H1 (cell line): Measurements from ENCODE around the gene C1orf21. TPM values are rescaled to one million over a fixed set of nuclear protein-coding genes. Genes with fewer than 3 reads are reported as not detected.

ENCODE experiments used
- CTCF ChIA-PET: fragments of 300-600 bp; sonication (Branson Sonifier 250); formaldehyde crosslinking; loops from one replicate; lab custom pipeline; 2021; ENCODE audit not compliant: partially characterized antibody; lab: Charles Lee
- POLR2A ChIA-PET: fragments of 300-600 bp; sonication (Branson Sonifier 250); formaldehyde crosslinking; loops from one replicate; lab custom pipeline; 2021; ENCODE audit warnings: inconsistent platforms; ENCODE audit not compliant: partially characterized antibody; lab: Charles Lee
- DNase-seq, 2 experiments: peaks; one replicate each; pipeline versions ENCODE4 v3.0.0 to v3.0.0-alpha.2; 2010 to 2022; ENCODE audit warnings: low spot score in 2 of 2, low read depth in 1 of 2, mixed read lengths in 1 of 2
- FAIRE-seq: peaks from 2 replicates; lab custom pipeline; 2011; peaks lifted over from hg19 to GRCh38; lab: Jason Lieb, UNC
- H2AFZ ChIP-seq: 2 replicates; pipeline ENCODE4 v1.8.1; 2012; ENCODE audit warnings: low read length, inconsistent platforms
- H2AK5ac ChIP-seq: 2 replicates; pipeline ENCODE4 v1.6.1; 2013; ENCODE audit warnings: low read depth, low read length
- H2BK120ac ChIP-seq: replicated peaks from 2 replicates; pipeline ENCODE3; 2013; ENCODE audit warnings: low read depth, low read length, inconsistent platforms
- H2BK12ac ChIP-seq: 2 replicates; pipeline ENCODE4 v1.6.1; 2013; ENCODE audit warnings: low read depth, low read length
- H2BK15ac ChIP-seq: 2 replicates; pipeline ENCODE4 v1.6.1; 2013; ENCODE audit warnings: low read length
- H2BK20ac ChIP-seq: 2 replicates; pipeline ENCODE4 v1.6.1; 2013; ENCODE audit warnings: low read length
- H2BK5ac ChIP-seq: 2 replicates; pipeline ENCODE4 v1.6.1; 2013; ENCODE audit warnings: low read depth, low read length
- H3K14ac ChIP-seq: 2 replicates; pipeline ENCODE4 v1.6.1; 2013; ENCODE audit warnings: inconsistent platforms; ENCODE audit not compliant: insufficient read length
- H3K18ac ChIP-seq: 2 replicates; pipeline ENCODE4 v1.6.1; 2013; ENCODE audit warnings: low read length; ENCODE audit errors: extremely low read depth
- H3K23ac ChIP-seq: 2 replicates; pipeline ENCODE4 v1.6.1; 2013; ENCODE audit warnings: inconsistent platforms; ENCODE audit not compliant: insufficient read length
- H3K23me2 ChIP-seq: 2 replicates; pipeline ENCODE4 v1.6.1; 2013; ENCODE audit warnings: low read depth, low read length
- H3K27ac ChIP-seq: 2 replicates; pipeline ENCODE4 v1.6.1; 2011; ENCODE audit warnings: low read depth, low read length, inconsistent platforms
- H3K27me3 ChIP-seq, 4 experiments: replicated peaks in 1 of 4; 1 replicate in 1 of 4; 2 replicates in 3 of 4; pipeline versions ENCODE4 v1.6.1 to v1.8.1; 2011 to 2013; ENCODE audit warnings: low read length in 3 of 4, mild to moderate bottlenecking in 3 of 4, inconsistent platforms in 2 of 4, mixed read lengths in 2 of 4, moderate library complexity in 1 of 4; ENCODE audit not compliant: control insufficient read depth in 3 of 4, insufficient read depth in 3 of 4; ENCODE audit errors: extremely low read depth in 1 of 4
- H3K36me3 ChIP-seq, 4 experiments: 2 replicates each; pipeline versions ENCODE4 v1.6.1 to v1.8.1; 2011 to 2013; ENCODE audit warnings: mild to moderate bottlenecking in 4 of 4, low read length in 3 of 4, moderate library complexity in 2 of 4, control low read depth in 1 of 4, inconsistent platforms in 1 of 4; ENCODE audit not compliant: insufficient read depth in 4 of 4, control insufficient read depth in 2 of 4
- H3K4ac ChIP-seq: replicated peaks from 2 replicates; pipeline ENCODE3; 2013; ENCODE audit warnings: low read length, low read depth, mixed read lengths, inconsistent platforms; ENCODE audit not compliant: insufficient read length
- H3K4me1 ChIP-seq, 4 experiments: replicated peaks in 1 of 4; 1 replicate in 1 of 4; 2 replicates in 3 of 4; pipeline versions ENCODE4 v1.6.1 to v1.8.1; 2011 to 2013; ENCODE audit warnings: low read length in 3 of 4, inconsistent platforms in 2 of 4, mixed read lengths in 1 of 4; ENCODE audit not compliant: insufficient read depth in 4 of 4, control insufficient read depth in 3 of 4
- H3K4me2 ChIP-seq, 2 experiments: 2 replicates each; pipeline versions ENCODE4 v1.6.1 to v1.8.1; 2011 to 2013; ENCODE audit warnings: low read depth in 2 of 2, low read length in 2 of 2, control low read depth in 1 of 2, inconsistent platforms in 1 of 2, mild to moderate bottlenecking in 1 of 2; ENCODE audit not compliant: insufficient read depth in 1 of 2
- H3K4me3 ChIP-seq, 4 experiments: fragments of 200-600, 300-600 bp in 1 of 4; sonication (generic), shearing (Covaris generic), sonication (Bioruptor Twin) in 1 of 4; 2 replicates each; pipeline versions ENCODE4 v1.5.1 to v1.8.1; 2011 to 2016; ENCODE audit warnings: low read length in 4 of 4, low read depth in 3 of 4, control low read depth in 2 of 4, inconsistent platforms in 2 of 4, mild to moderate bottlenecking in 2 of 4, mixed read lengths in 1 of 4, moderate library complexity in 1 of 4; ENCODE audit not compliant: insufficient read depth in 2 of 4; ENCODE audit errors: extremely low read depth in 1 of 4
- H3K56ac ChIP-seq: replicated peaks from 2 replicates; pipeline ENCODE3; 2013; ENCODE audit warnings: low read depth, mild to moderate bottlenecking, mixed read lengths, low read length, inconsistent platforms; ENCODE audit not compliant: insufficient read length
- H3K79me1 ChIP-seq: 2 replicates; pipeline ENCODE4 v1.6.1; 2013; ENCODE audit warnings: low read depth, low read length, control low read depth
- H3K79me2 ChIP-seq, 2 experiments: 2 replicates each; pipeline versions ENCODE4 v1.6.1 to v1.8.1; 2012 to 2013; ENCODE audit warnings: low read length in 2 of 2, mild to moderate bottlenecking in 2 of 2, inconsistent platforms in 1 of 2; ENCODE audit not compliant: insufficient read depth in 2 of 2, control insufficient read depth in 1 of 2
- H3K9ac ChIP-seq, 4 experiments: replicated peaks in 1 of 4; 1 replicate in 1 of 4; 2 replicates in 3 of 4; pipeline versions ENCODE4 v1.6.1 to v1.8.1; 2011 to 2013; ENCODE audit warnings: low read depth in 3 of 4, low read length in 3 of 4, control low read depth in 2 of 4, mild to moderate bottlenecking in 2 of 4, moderate library complexity in 2 of 4, inconsistent platforms in 1 of 4; ENCODE audit errors: extremely low read depth in 1 of 4
- H3K9me3 ChIP-seq, 2 experiments: 2 replicates each; pipeline versions ENCODE4 v1.6.1 to v1.8.1; 2012 to 2013; ENCODE audit warnings: mild to moderate bottlenecking in 2 of 2, moderate library complexity in 2 of 2, control low read depth in 1 of 2, inconsistent platforms in 1 of 2, low read depth in 1 of 2, low read length in 1 of 2, mixed read lengths in 1 of 2; ENCODE audit not compliant: insufficient read depth in 2 of 2
- H4K20me1 ChIP-seq, 2 experiments: replicated peaks in 1 of 2; 2 replicates each; pipeline versions ENCODE3 to v1.8.1; 2011 to 2013; ENCODE audit warnings: inconsistent platforms in 2 of 2, low read length in 2 of 2, mild to moderate bottlenecking in 1 of 2; ENCODE audit not compliant: insufficient read depth in 2 of 2, control insufficient read depth in 1 of 2
- H4K5ac ChIP-seq: 2 replicates; pipeline ENCODE4 v1.6.1; 2013; ENCODE audit warnings: low read length, low read depth, mixed read lengths, inconsistent platforms; ENCODE audit not compliant: insufficient read length
- H4K8ac ChIP-seq: 2 replicates; pipeline ENCODE4 v1.8.0; 2013; ENCODE audit warnings: mild to moderate bottlenecking, moderate library complexity, low read length, inconsistent platforms; ENCODE audit not compliant: insufficient read depth; ENCODE audit errors: extremely low read depth
- H4K91ac ChIP-seq: replicated peaks from 2 replicates; pipeline ENCODE3; 2013; ENCODE audit warnings: low read length, mixed read lengths, inconsistent platforms; ENCODE audit not compliant: insufficient read length
- BCL11A ChIP-seq, 2 experiments: IDR thresholded peaks; one replicate each; pipeline ENCODE4 v1.6.1; 2011; ENCODE audit warnings: low read depth in 2 of 2, low read length in 2 of 2, mild to moderate bottlenecking in 2 of 2
- BRCA1 ChIP-seq: IDR thresholded peaks from 2 replicates; pipeline ENCODE4 v1.6.1; 2012; ENCODE audit warnings: low read depth, low read length, improper control_type of control experiment
- FOSL1 ChIP-seq: IDR thresholded peaks from 2 replicates; pipeline ENCODE4 v1.6.1; 2011; ENCODE audit warnings: mild to moderate bottlenecking, low read depth, low read length, moderate library complexity; ENCODE audit not compliant: insufficient read depth
- GTF2F1 ChIP-seq: IDR thresholded peaks from 2 replicates; pipeline ENCODE4 v1.6.1; 2012; ENCODE audit warnings: low read depth, low read length, improper control_type of control experiment, borderline replicate concordance
- KDM5A ChIP-seq: fragments of 200-600 bp; IDR thresholded peaks from 2 replicates; pipeline ENCODE4 v1.7.1; 2012; ENCODE audit warnings: mild to moderate bottlenecking, low read length, inconsistent platforms, mixed read lengths
- NRF1 ChIP-seq: IDR thresholded peaks from 2 replicates; pipeline ENCODE4 v1.6.1; 2011; ENCODE audit warnings: mild to moderate bottlenecking, low read depth, low read length, improper control_type of control experiment
- POLR2A ChIP-seq, 2 experiments: IDR thresholded peaks; 1 replicate in 1 of 2; 2 replicates in 1 of 2; pipeline ENCODE4 v1.6.1; 2011; ENCODE audit warnings: low read depth in 2 of 2, low read length in 2 of 2, mild to moderate bottlenecking in 2 of 2; ENCODE audit errors: control extremely low read depth in 1 of 2
- POU5F1 ChIP-seq: IDR thresholded peaks from 2 replicates; pipeline ENCODE4 v1.6.1; 2011; ENCODE audit warnings: low read depth, mild to moderate bottlenecking, low read length, moderate library complexity
- RBBP5 ChIP-seq: IDR thresholded peaks from 2 replicates; pipeline ENCODE4 v1.7.1; 2012; ENCODE audit warnings: low read depth, mild to moderate bottlenecking, inconsistent platforms, low read length, moderate library complexity, borderline replicate concordance
- SIN3A ChIP-seq, 2 experiments: IDR thresholded peaks in 1 of 2; conservative IDR thresholded peaks in 1 of 2; 2 replicates each; pipeline ENCODE4 v1.6.1; 2011 to 2012; ENCODE audit warnings: low read length in 2 of 2, improper control_type of control experiment in 1 of 2, low read depth in 1 of 2, mild to moderate bottlenecking in 1 of 2
- TAF1 ChIP-seq: IDR thresholded peaks from 2 replicates; pipeline ENCODE4 v1.6.1; 2011; ENCODE audit warnings: mild to moderate bottlenecking, low read depth, low read length
- WGBS, 2 experiments: shearing (Covaris generic) in 1 of 2; methylation state at CpG; one replicate each; pipeline versions ENCODE4 v1.1.6 to v1.1.7; 2013 to 2015; ENCODE audit warnings: low lambda C conversion rate in 2 of 2, mixed read lengths in 2 of 2, inconsistent platforms in 1 of 2, low coverage in 1 of 2, missing lambda C conversion rate in 1 of 2; ENCODE audit not compliant: insufficient replicate concordance in 2 of 2, insufficient coverage in 1 of 2, insufficient read length in 1 of 2; ENCODE audit errors: extremely low coverage in 1 of 2, missing lambda C conversion rate in 1 of 2; 5-methylcytosine and 5-hydroxymethylcytosine counted together
- polyA plus RNA-seq, 7 experiments: library from polyadenylated mRNA; depleted of rRNA in 3 of 7; stranded (reverse) in 5 of 7; unstranded in 2 of 7; fragments of >200 nt in 5 of 7; fragments of 200-250 nt in 2 of 7; gene quantifications; 1 replicate in 5 of 7; 2 replicates in 1 of 7; 4 replicates in 1 of 7; pipeline versions ENCODE4 v1.2.1 to v1.2.3, GENCODE V29; 2011 to 2013; ENCODE audit warnings: missing spikeins in 2 of 7, mixed read lengths in 2 of 7
- total RNA-seq: library from RNA; stranded (reverse); fragmentation: NEBNext Ultra II Directional; extraction: Animal tissue kit (Norgen Biotek cat#: 25700); gene quantifications from 2 replicates; pipeline ENCODE4 v1.2.1, GENCODE V29; 2021
- TF ChIP-seq, protein P1 (sequence below): IDR thresholded peaks from 2 replicates; pipeline ENCODE4 v1.6.1; 2012; ENCODE audit warnings: inconsistent platforms
- TF ChIP-seq, protein P2 (sequence below): IDR thresholded peaks from 2 replicates; pipeline ENCODE4 v1.6.1; 2011; ENCODE audit warnings: low read length, improper control_type of control experiment

Gene C1orf21
- total and polyA plus RNA-seq, 2 of the 8 experiments (the other 6 are each of a cell fraction or from before 2014, with no cell fraction given), result 16.6 to 51.0 TPM

DNA sequence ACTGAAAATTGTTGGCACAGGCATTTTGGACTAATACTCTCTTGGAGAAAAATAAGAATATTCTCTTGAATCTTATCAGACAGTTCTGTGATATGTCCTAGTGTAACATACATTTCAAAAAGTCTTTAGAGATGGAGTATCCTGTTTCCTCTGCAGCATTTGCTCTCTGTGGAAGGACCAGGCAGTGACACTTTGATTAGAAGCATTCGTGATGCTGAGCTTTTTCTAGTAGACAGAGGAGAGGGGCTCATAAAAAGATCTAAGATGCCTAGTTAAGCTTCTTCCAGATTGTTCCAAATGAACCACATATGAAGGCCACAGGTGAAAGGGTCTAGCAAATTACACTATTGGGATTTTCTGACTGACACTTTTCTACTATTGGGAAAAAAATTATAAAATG is 120.3 kb downstream of the C1orf21 start:
- ChIA-PET CTCF (interaction anchor here (0.6 to 1.5 kb wide), 2 partner anchors 9 to 128 kb away, joined by 4 read pairs; no protein-coding TSS in a partner anchor), POLR2A (interaction anchor here (0.6 kb wide), 1 partner anchor 20 kb away, joined by 3 read pairs; no protein-coding TSS in a partner anchor)
- Histone ChIP-seq H2BK120ac (no peak overlapping the region), H3K9ac (no peak overlapping the region), H3K14ac (no peak overlapping the region), H4K91ac (no peak overlapping the region), H3K4me3 (no peak overlapping the region), H2BK20ac (no peak overlapping the region), H3K4ac (no peak overlapping the region), H4K8ac (no peak overlapping the region), H3K23me2 (no peaks in the 10 kb centered on the region), H3K79me2 (peaks cover 0 to 23% of the 10 kb centered on the region in 2 experiments; a peak in 2 of 4 replicates), H3K23ac (no peak overlapping the region), H2BK15ac (no peak overlapping the region), H4K20me1 (no peaks in the 10 kb centered on the region), H3K56ac (no peak overlapping the region), H2BK12ac (no peak overlapping the region), H2BK5ac (no peak overlapping the region), H3K4me1 (peaks cover 1 to 6% (median 4%) of the 10 kb centered on the region in 4 experiments; a peak in 6 of 7 replicates), H3K4me2 (no peak overlapping the region), H4K5ac (no peak overlapping the region), H2AFZ (no peak overlapping the region), H3K36me3 (peaks cover 0 to 9% (median 1%) of the 10 kb centered on the region in 4 experiments; a peak in 3 of 8 replicates), H3K9me3 (no peaks in the 10 kb centered on the region), H3K18ac (no peak overlapping the region), H3K27me3 (no peaks in the 10 kb centered on the region), H2AK5ac (no peak overlapping the region), H3K79me1 (no peaks in the 10 kb centered on the region; the same call in 1 of the 2 replicates), H3K27ac (no peak overlapping the region)
- FAIRE-seq, result no peak
- WGBS, 2 experiments, result 85% methylated on average over 1 of the region's 1 CpG; no CpG with 5 or more reads in 1 of the 2 experiments
- no peak for DNase-seq
- TF ChIP-seq FOSL1, result no peak
- TF ChIP-seq POLR2A (IDR thresholded peaks at IDR 0.05; ENCODE audit: control extremely low read depth in 1 of 2, low read depth in 2 of 2, low read length in 2 of 2), result no peak
- TF ChIP-seq SIN3A (conservative IDR thresholded peaks at IDR 0.05 in 1 of 2, IDR thresholded peaks at IDR 0.05 in 1 of 2; ENCODE audit: low read depth in 1 of 2, low read length in 2 of 2), result no peak
- no peak for TF ChIP-seq NRF1
- TF ChIP-seq, protein P1, sequence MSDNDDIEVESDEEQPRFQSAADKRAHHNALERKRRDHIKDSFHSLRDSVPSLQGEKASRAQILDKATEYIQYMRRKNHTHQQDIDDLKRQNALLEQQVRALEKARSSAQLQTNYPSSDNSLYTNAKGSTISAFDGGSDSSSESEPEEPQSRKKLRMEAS, result no peak
- no peak for TF ChIP-seq TAF1
- no peak for TF ChIP-seq BRCA1
- no peak for TF ChIP-seq BCL11A (IDR thresholded peaks at IDR 0.05; ENCODE audit: low read depth in 2 of 2, low read length in 2 of 2)
- no peak for TF ChIP-seq RBBP5
- TF ChIP-seq, protein P2, sequence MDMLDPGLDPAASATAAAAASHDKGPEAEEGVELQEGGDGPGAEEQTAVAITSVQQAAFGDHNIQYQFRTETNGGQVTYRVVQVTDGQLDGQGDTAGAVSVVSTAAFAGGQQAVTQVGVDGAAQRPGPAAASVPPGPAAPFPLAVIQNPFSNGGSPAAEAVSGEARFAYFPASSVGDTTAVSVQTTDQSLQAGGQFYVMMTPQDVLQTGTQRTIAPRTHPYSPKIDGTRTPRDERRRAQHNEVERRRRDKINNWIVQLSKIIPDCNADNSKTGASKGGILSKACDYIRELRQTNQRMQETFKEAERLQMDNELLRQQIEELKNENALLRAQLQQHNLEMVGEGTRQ, result no peak
- TF ChIP-seq POU5F1, result no peak
- no peak for TF ChIP-seq GTF2F1
- no peak for TF ChIP-seq KDM5A
